B cell (primary cell): Measurements from ENCODE around the gene ADCY2. TPM values are rescaled to one million over a fixed set of nuclear protein-coding genes. Genes with fewer than 3 reads are reported as not detected.

Source experiments
- ATAC-seq: fragments of 200-7000 bp; cut with Tn5 transposase; one replicate; pipeline ENCODE4 v1.10.0; 2021; ENCODE audit warnings: low read depth, mild to moderate bottlenecking, moderate number of reproducible peaks, moderate library complexity
- CTCF ChIA-PET: fragments of 350-600 bp; sonication (Branson Sonifier 250); formaldehyde crosslinking; loops from one replicate; lab custom pipeline; 2021; ENCODE audit warnings: antibody characterized with exemption, inconsistent platforms; lab: Charles Lee
- POLR2A ChIA-PET: fragments of 350-600 bp; sonication (Branson Sonifier 250); formaldehyde crosslinking; loops from one replicate; lab custom pipeline; 2021; ENCODE audit warnings: antibody characterized with exemption; lab: Charles Lee
- DNase-seq: peaks from one replicate; pipeline ENCODE4 v3.0.0; 2013
- H2AFZ ChIP-seq: 2 replicates; pipeline ENCODE4 v1.6.1; 2012; ENCODE audit warnings: mild to moderate bottlenecking, low read depth, low read length; ENCODE audit not compliant: insufficient read depth, poor library complexity, severe bottlenecking
- H3K27ac ChIP-seq, 2 donors: 1 replicate in 1 of 2; 2 replicates in 1 of 2; pipeline ENCODE4 v1.5.1; 2012 to 2013; ENCODE audit warnings: low read length in 2 of 2, mild to moderate bottlenecking in 2 of 2, moderate library complexity in 1 of 2
- H3K27me3 ChIP-seq, 4 experiments: fragments of 200-600 bp in 1 of 4; sonication (generic) in 1 of 4; replicated peaks in 1 of 4; 1 replicate in 2 of 4; 2 replicates in 2 of 4; pipeline versions ENCODE4 v1.6.1 to v1.7.0; 2013 to 2016; ENCODE audit warnings: low read length in 3 of 4, mild to moderate bottlenecking in 2 of 4, mixed read lengths in 1 of 4, moderate library complexity in 1 of 4; ENCODE audit not compliant: insufficient read depth in 4 of 4, control insufficient read depth in 3 of 4; ENCODE audit errors: control extremely low read depth in 1 of 4
- H3K36me3 ChIP-seq, 2 experiments: replicated peaks in 1 of 2; 1 replicate in 1 of 2; 2 replicates in 1 of 2; pipeline versions ENCODE4 v1.6.1 to v1.7.1; 2013; ENCODE audit warnings: low read length in 1 of 2; ENCODE audit not compliant: insufficient read depth in 2 of 2, control insufficient read depth in 1 of 2; ENCODE audit errors: control extremely low read depth in 1 of 2, extremely low read depth in 1 of 2
- H3K4me1 ChIP-seq, 2 donors: fragments of 200-600 bp in 1 of 2; sonication (generic) in 1 of 2; 1 replicate in 1 of 2; 2 replicates in 1 of 2; pipeline versions ENCODE4 v1.5.1 to v1.6.1; 2013 to 2017; ENCODE audit warnings: low read length in 2 of 2; ENCODE audit not compliant: control insufficient read depth in 2 of 2, insufficient read depth in 2 of 2
- H3K4me2 ChIP-seq: replicated peaks from 2 replicates; pipeline ENCODE3; 2012; ENCODE audit warnings: mild to moderate bottlenecking, low read depth, low read length; ENCODE audit not compliant: poor library complexity, severe bottlenecking
- H3K4me3 ChIP-seq, 5 experiments: fragments of 200-600 bp in 1 of 5; sonication (generic) in 1 of 5; 1 replicate in 3 of 5; 2 replicates in 2 of 5; pipeline versions ENCODE4 v1.5.1 to v1.7.0; 2011 to 2016; ENCODE audit warnings: low read length in 4 of 5, mild to moderate bottlenecking in 4 of 5, low read depth in 2 of 5, control low read depth in 1 of 5, moderate library complexity in 1 of 5; ENCODE audit not compliant: insufficient read depth in 1 of 5; ENCODE audit errors: control extremely low read depth in 1 of 5, extremely low read depth in 1 of 5
- H3K79me2 ChIP-seq: fragments of 200-600 bp; sonication (generic); one replicate; pipeline ENCODE4 v1.6.0; 2016; ENCODE audit warnings: low read length; ENCODE audit not compliant: control insufficient read depth, insufficient read depth
- H3K9ac ChIP-seq: fragments of 200-600 bp; sonication (generic); 2 replicates; pipeline ENCODE4 v1.6.1; 2017; ENCODE audit warnings: mild to moderate bottlenecking, low read length, moderate library complexity
- H3K9me3 ChIP-seq, 3 donors: one replicate each; pipeline versions ENCODE4 v1.6.1 to v1.7.1; 2013; ENCODE audit warnings: low read length in 2 of 3; ENCODE audit not compliant: control insufficient read depth in 2 of 3, insufficient read depth in 1 of 3; ENCODE audit errors: control extremely low read depth in 1 of 3
- H4K20me1 ChIP-seq: 2 replicates; pipeline ENCODE4 v1.6.0; 2012; ENCODE audit warnings: mild to moderate bottlenecking, low read length; ENCODE audit not compliant: insufficient read depth, control insufficient read depth, poor library complexity, severe bottlenecking
- H3K27ac Mint-ChIP-seq: one replicate; pipeline ENCODE4 v1.8.0; 2021; ENCODE audit warnings: mixed read lengths
- H3K27me3 Mint-ChIP-seq: one replicate; pipeline ENCODE4 v1.8.0; 2021; ENCODE audit warnings: mixed read lengths
- H3K4me1 Mint-ChIP-seq: one replicate; pipeline ENCODE4 v1.8.0; 2021; ENCODE audit warnings: mixed read lengths
- H3K4me3 Mint-ChIP-seq: one replicate; pipeline ENCODE4 v1.8.0; 2021; ENCODE audit warnings: mixed read lengths
- H3K9me3 Mint-ChIP-seq: one replicate; pipeline ENCODE4 v1.8.0; 2022; ENCODE audit warnings: mixed read lengths; ENCODE audit not compliant: insufficient read depth
- CTCF ChIP-seq: fragments of 200-600 bp; IDR thresholded peaks from one replicate; pipeline ENCODE4 v1.8.0; 2022; ENCODE audit warnings: antibody characterized with exemption, mild to moderate bottlenecking
- EZH2 ChIP-seq: IDR thresholded peaks from 2 replicates; pipeline ENCODE4 v1.6.1; 2012; ENCODE audit warnings: borderline replicate concordance, low read depth, mild to moderate bottlenecking, moderate library complexity, low read length; ENCODE audit not compliant: insufficient read depth, poor library complexity, severe bottlenecking
- WGBS: methylation state at CpG from one replicate; pipeline ENCODE4 v1.1.5; 2013; ENCODE audit warnings: missing lambda C conversion rate; ENCODE audit not compliant: insufficient coverage; 5-methylcytosine and 5-hydroxymethylcytosine counted together
- intact Hi-C: fragments of 100-400 bp; cut with micrococcal nuclease; formaldehyde crosslinking; loops from one replicate; pipeline ENCODE4 v1.10.0; 2022
- polyA plus RNA-seq: library from polyadenylated mRNA; depleted of rRNA; stranded (reverse); fragments of >200 nt; gene quantifications from 2 replicates; pipeline ENCODE4 v1.2.3, GENCODE V29; 2012
- total RNA-seq, 2 donors: library from RNA; stranded (reverse); fragments of 120-200 nt in 1 of 2; gene quantifications; 1 replicate in 1 of 2; 2 replicates in 1 of 2; pipeline versions ENCODE4 v1.2.3 to v1.2.4, GENCODE V29; 2013 to 2022

The ADCY2 gene
- total and polyA plus RNA-seq, 2 donors (not counting 1 experiment from before 2014, with no cell fraction given) = not detected

GRCh38 chr5:7468742-7469141 lies 72.8 kb downstream of the ADCY2 start:
- POLR2A ChIA-PET = no interaction called here
- DNase-seq = no peak
- no peaks in the 10 kb centered on the region for H3K27me3 Mint-ChIP-seq

GRCh38 chr5:7471710-7472109 lies 75.8 kb downstream of the ADCY2 start:
- Histone ChIP-seq H3K79me2 (no peaks in the 10 kb centered on the region), H3K9ac (no peak overlapping the region), H3K27ac (no peak overlapping the region), H4K20me1 (no peaks in the 10 kb centered on the region), H2AFZ (no peak overlapping the region), H3K27me3 (no peaks in the 10 kb centered on the region), H3K9me3 (peaks cover 0 to 6% (median 2%) of the 10 kb centered on the region in 3 donors), H3K4me1 (no peaks in the 10 kb centered on the region), H3K36me3 (no peaks in the 10 kb centered on the region), H3K4me3 (no peak overlapping the region), H3K4me2 (no peak overlapping the region)
- DNase-seq = no peak
- Mint-ChIP-seq H3K4me1 (no peaks in the 10 kb centered on the region), H3K27ac (no peak overlapping the region), H3K27me3 (no peaks in the 10 kb centered on the region), H3K4me3 (no peak overlapping the region), H3K9me3 (no peaks in the 10 kb centered on the region)
- ChIA-PET CTCF (no interaction called here), POLR2A (no interaction called here)
- no CpG with 5 or more reads among the region's 1 CpG for WGBS
- ATAC-seq = no peak
- intact Hi-C loops = no loop called here
- no peak for TF ChIP-seq EZH2
- no peak for TF ChIP-seq CTCF

More at GRCh38 chr5:7468742-7469141, 72.8 kb downstream of the ADCY2 start:
- no peaks in the 10 kb centered on the region for H3K9me3 Mint-ChIP-seq
- no peaks in the 10 kb centered on the region for H3K27me3 ChIP-seq
- H3K79me2 ChIP-seq = no peaks in the 10 kb centered on the region
- WGBS = no CpG with 5 or more reads among the region's 2 CpGs
- H3K4me3 ChIP-seq = no peak overlapping the region
- CTCF ChIA-PET = no interaction called here
- no peaks in the 10 kb centered on the region for H3K4me1 ChIP-seq
- no peak overlapping the region for H2AFZ ChIP-seq
- no peak overlapping the region for H3K9ac ChIP-seq
- H3K27ac Mint-ChIP-seq = no peak overlapping the region
- H3K4me1 Mint-ChIP-seq = no peaks in the 10 kb centered on the region
- H3K4me2 ChIP-seq = no peak overlapping the region
- no peak for ATAC-seq
- H3K27ac ChIP-seq = no peak overlapping the region
- TF ChIP-seq EZH2 = no peak
- TF ChIP-seq CTCF = no peak
- no peaks in the 10 kb centered on the region for H3K36me3 ChIP-seq
- intact Hi-C loops = no loop called here
- peaks cover 0 to 5% (median 2%) of the 10 kb centered on the region in 3 donors for H3K9me3 ChIP-seq
- H3K4me3 Mint-ChIP-seq = no peak overlapping the region
- H4K20me1 ChIP-seq = no peaks in the 10 kb centered on the region
